SK-N-MC (cell line): ENCODE data around the gene HMGB2.

Experiments used
- DNase-seq: peaks from one replicate; pipeline ENCODE4 v3.0.0-alpha.2; 2011; ENCODE audit warnings: low read depth, low spot score
- H3K27ac ChIP-seq: fragments of 200-600 bp; sonication (generic); 2 replicates; pipeline ENCODE4 v1.5.1; 2016; ENCODE audit warnings: mixed run types
- H3K36me3 ChIP-seq: fragments of 200-600 bp; sonication (generic); 2 replicates; pipeline ENCODE4 v1.6.1; 2017; ENCODE audit warnings: antibody characterized with exemption, low read length, mixed read lengths; ENCODE audit not compliant: insufficient read depth
- H3K4me3 ChIP-seq: fragments of 200-600 bp; sonication (generic); 2 replicates; pipeline ENCODE4 v1.5.1; 2016
- H3K9ac ChIP-seq: fragments of 200-600 bp; sonication (generic); 2 replicates; pipeline ENCODE4 v1.8.0; 2017; ENCODE audit warnings: mixed run types, mixed read lengths; ENCODE audit not compliant: insufficient read length
- H3K9me3 ChIP-seq: fragments of 200-600 bp; sonication (generic); 2 replicates; pipeline ENCODE4 v1.6.1; 2017; ENCODE audit warnings: low read depth, mild to moderate bottlenecking, antibody characterized with exemption, low read length, moderate library complexity, mixed read lengths
- EZH2 ChIP-seq: fragments of 200-600 bp; sonication (generic); IDR thresholded peaks from one replicate; pipeline ENCODE4 v1.6.1; 2017; ENCODE audit warnings: antibody characterized with exemption
- FOXP2 ChIP-seq: optimal IDR thresholded peaks from 2 replicates; pipeline ENCODE3; 2011; ENCODE audit warnings: mild to moderate bottlenecking, moderate library complexity; ENCODE audit not compliant: insufficient read depth; ENCODE audit errors: extremely low read length, control extremely low read depth
- POLR2AphosphoS5 ChIP-seq: IDR thresholded peaks from 2 replicates; pipeline ENCODE4 v1.6.1; 2012; ENCODE audit warnings: mild to moderate bottlenecking, low read depth, low read length, borderline replicate concordance

The HMGB2 gene

DNA sequence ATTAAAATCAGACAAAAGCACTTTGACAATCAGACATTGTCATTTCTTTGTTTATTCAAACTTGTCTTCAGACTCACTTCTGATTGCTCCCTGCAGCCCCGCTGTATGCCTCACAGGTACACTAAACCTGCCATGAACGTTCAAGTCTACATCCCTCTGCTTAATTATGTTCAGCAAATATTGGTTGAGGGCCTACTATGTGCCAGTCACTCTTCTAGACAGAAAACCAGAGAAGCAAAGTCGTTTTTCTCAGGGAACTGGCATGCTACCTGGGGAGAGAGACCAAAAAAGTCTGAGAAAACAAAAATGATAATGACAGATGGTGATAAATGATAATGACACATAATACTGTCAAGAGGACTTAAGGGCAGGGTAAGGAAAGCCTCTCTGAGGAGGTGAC, 19.4 kb downstream of the HMGB2 start:
- H3K9ac ChIP-seq = no peak overlapping the region
- H3K4me3 ChIP-seq = no peak overlapping the region
- H3K27ac ChIP-seq = no peak overlapping the region
- DNase-seq = no peak
- TF ChIP-seq EZH2 (no peak), FOXP2 (no peak)
- peaks cover 44% of the 10 kb centered on the region for H3K36me3 ChIP-seq
- H3K9me3 ChIP-seq = no peaks in the 10 kb centered on the region

- no peak for TF ChIP-seq FOXP2
- TF ChIP-seq EZH2 = no peak
- no peak for TF ChIP-seq POLR2AphosphoS5
- Histone ChIP-seq H3K9ac (no peak overlapping the region), H3K9me3 (peaks cover 1% of the 10 kb centered on the region; the same call in 1 of the 2 replicates), H3K4me3 (no peak overlapping the region), H3K36me3 (peaks cover 46% of the 10 kb centered on the region), H3K27ac (no peak overlapping the region)
- no peak for DNase-seq
Measured at GRCh38 chr4:173311368-173311767, 22.8 kb downstream of the HMGB2 start.

- no peak overlapping the region for H3K4me3 ChIP-seq
- no peak overlapping the region for H3K9ac ChIP-seq
- peaks cover 13% of the 10 kb centered on the region; the same call in 1 of the 2 replicates for H3K9me3 ChIP-seq
- H3K27ac ChIP-seq = no peak overlapping the region
- no peak for DNase-seq
- TF ChIP-seq EZH2 (no peak), POLR2AphosphoS5 (no peak), FOXP2 (no peak)
- peaks cover 53% of the 10 kb centered on the region for H3K36me3 ChIP-seq
Measured at GRCh38 chr4:173307778-173308177, 26.4 kb downstream of the HMGB2 start.

DNA sequence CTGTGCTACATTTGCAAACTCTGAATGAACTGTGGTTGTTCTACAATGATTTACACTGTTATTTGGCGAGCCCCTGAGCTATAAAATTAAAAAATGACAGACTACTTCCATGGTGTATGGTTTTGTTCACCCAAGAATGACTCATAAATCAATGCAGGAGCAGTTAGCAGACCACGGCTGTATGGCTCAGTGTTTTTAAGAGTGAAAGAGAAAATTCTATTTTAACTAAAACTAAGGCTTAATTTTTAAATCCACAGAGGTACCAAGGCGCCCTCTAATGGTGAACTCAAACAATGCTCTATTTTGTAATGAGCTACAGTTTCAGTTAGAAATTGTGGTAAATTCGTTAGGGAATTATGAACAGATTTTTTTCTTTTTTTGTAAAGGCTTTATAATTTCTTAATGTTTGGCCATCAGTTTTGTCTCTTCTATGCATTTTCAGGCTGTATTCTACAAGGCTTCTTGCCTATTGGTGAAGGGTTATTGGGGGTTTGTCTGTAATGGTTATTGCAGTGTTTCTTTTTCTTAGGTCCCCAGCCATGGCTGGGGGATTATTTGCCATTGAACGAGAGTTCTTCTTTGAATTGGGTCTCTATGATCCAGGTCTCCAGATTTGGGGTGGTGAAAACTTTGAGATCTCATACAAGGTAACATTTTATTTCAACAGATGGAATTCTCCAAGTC, 32.5 kb downstream of the HMGB2 start:
- H3K9me3 ChIP-seq = peaks cover 13% of the 10 kb centered on the region; the same call in 1 of the 2 replicates
- peak; percentile 58 for DNase-seq

GRCh38 chr4:173294444-173294843, 39.7 kb downstream of the HMGB2 start:
- no peak overlapping the region for H3K27ac ChIP-seq
- H3K4me3 ChIP-seq = no peak overlapping the region
- no peak for TF ChIP-seq POLR2AphosphoS5
- no peak for TF ChIP-seq EZH2
- TF ChIP-seq FOXP2 = no peak
- no peak for DNase-seq
- no peaks in the 10 kb centered on the region for H3K9me3 ChIP-seq
- no peak overlapping the region for H3K9ac ChIP-seq
- no peaks in the 10 kb centered on the region for H3K36me3 ChIP-seq

More for the DNA sequence above, 32.5 kb downstream of the HMGB2 start:
- H3K27ac ChIP-seq = peak overlapping the region; percentile 79
- peak overlapping the region; percentile 31 for H3K4me3 ChIP-seq
- H3K36me3 ChIP-seq = peaks cover 27% of the 10 kb centered on the region
- peak overlapping the region; percentile 46 for H3K9ac ChIP-seq
- TF ChIP-seq EZH2 = no peak
- TF ChIP-seq POLR2AphosphoS5 = no peak; the same call in 1 of the 2 replicates
- no peak for TF ChIP-seq FOXP2

GRCh38 chr4:173293663-173294062, 40.5 kb downstream of the HMGB2 start:
- no peak overlapping the region for H3K27ac ChIP-seq
- no peak for DNase-seq

DNA sequence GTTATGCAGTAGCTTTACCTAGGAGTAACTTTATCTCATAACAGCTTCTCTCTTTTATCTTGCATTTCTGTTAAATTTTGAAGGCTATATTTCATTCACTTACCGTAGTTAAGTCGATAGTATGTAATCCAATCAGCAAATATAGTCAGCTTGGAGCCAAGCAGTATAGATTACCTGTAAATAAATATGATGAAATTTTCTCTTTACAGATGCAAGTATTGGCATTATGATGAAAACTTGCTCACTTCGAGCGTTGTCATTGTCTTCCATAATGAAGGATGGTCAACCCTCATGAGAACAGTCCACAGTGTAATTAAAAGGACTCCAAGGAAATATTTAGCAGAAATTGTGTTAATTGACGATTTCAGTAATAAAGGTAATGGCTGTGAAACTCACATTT, 42.3 kb downstream of the HMGB2 start:
- H3K4me3 ChIP-seq = no peak overlapping the region
- H3K27ac ChIP-seq = no peak overlapping the region
- DNase-seq = no peak
- H3K9me3 ChIP-seq = no peaks in the 10 kb centered on the region
- no peak for TF ChIP-seq POLR2AphosphoS5
- no peak for TF ChIP-seq FOXP2
- no peak for TF ChIP-seq EZH2
- H3K9ac ChIP-seq = no peak overlapping the region
- H3K36me3 ChIP-seq = no peaks in the 10 kb centered on the region

More at GRCh38 chr4:173293663-173294062, 40.5 kb downstream of the HMGB2 start:
- Histone ChIP-seq H3K9ac (no peak overlapping the region), H3K36me3 (no peaks in the 10 kb centered on the region), H3K4me3 (no peak overlapping the region), H3K9me3 (no peaks in the 10 kb centered on the region)
- TF ChIP-seq FOXP2 = no peak
- TF ChIP-seq POLR2AphosphoS5 = no peak
- no peak for TF ChIP-seq EZH2

GRCh38 chr4:173289353-173289727, 44.8 kb downstream of the HMGB2 start:
- H3K4me3 ChIP-seq = no peak overlapping the region
- H3K36me3 ChIP-seq = peaks cover 11% of the 10 kb centered on the region; the same call in 1 of the 2 replicates
- no peak for DNase-seq
- no peak overlapping the region for H3K9ac ChIP-seq
- no peak overlapping the region for H3K27ac ChIP-seq
- TF ChIP-seq POLR2AphosphoS5 = no peak
- TF ChIP-seq EZH2 = no peak
- peaks cover 9% of the 10 kb centered on the region; the same call in 1 of the 2 replicates for H3K9me3 ChIP-seq
